HG02763 (cell line): ENCODE results near the gene BOLL.
"Not testable (repeated sequence)": the region's sequence is repeated elsewhere in the genome, so short reads cannot be mapped to it uniquely, and the experiment has no call there.

ENCODE experiments used
- ATAC-seq: cut with Tn5 transposase; IDR thresholded peaks from one replicate; pipeline ENCODE4 v1.9.1; 2021; ENCODE audit warnings: mild to moderate bottlenecking, moderate library complexity; ENCODE audit not compliant: unreplicated experiment

BOLL gene

GRCh38 chr2:197798187-197798586, 13.1 kb upstream of the BOLL start:
- ATAC-seq: no peak

- ATAC-seq: no peak
Measured at GRCh38 chr2:197795277-197795676, 10.2 kb upstream of the BOLL start.

DNA sequence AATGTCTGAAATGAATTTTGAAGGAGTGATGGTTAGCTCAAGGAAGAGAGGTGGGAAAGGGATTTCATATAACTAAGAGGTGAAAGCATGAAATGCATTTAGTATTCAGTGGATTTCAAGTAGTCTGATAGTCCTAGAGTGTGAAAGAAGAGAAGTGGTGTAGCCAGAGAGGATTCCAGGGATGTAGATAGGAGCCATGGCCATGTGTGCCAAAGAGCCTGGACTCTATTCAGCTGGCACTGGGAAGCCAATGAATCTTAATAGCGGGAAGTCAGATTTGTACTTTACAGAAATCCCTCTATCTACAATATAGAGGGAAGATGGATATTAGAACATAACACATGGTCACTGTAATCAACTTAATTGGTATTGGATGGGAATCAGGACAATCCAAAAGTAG, 8.3 kb upstream of the BOLL start:
- ATAC-seq: no peak

- ATAC-seq: no peak
Measured at GRCh38 chr2:197786010-197786877, 1.1 kb upstream of the BOLL start.

GRCh38 chr2:197782126-197782525, 3.0 kb downstream of the BOLL start:
- no peak for ATAC-seq

GRCh38 chr2:197779261-197779660, 5.9 kb downstream of the BOLL start:
- no peak for ATAC-seq

DNA sequence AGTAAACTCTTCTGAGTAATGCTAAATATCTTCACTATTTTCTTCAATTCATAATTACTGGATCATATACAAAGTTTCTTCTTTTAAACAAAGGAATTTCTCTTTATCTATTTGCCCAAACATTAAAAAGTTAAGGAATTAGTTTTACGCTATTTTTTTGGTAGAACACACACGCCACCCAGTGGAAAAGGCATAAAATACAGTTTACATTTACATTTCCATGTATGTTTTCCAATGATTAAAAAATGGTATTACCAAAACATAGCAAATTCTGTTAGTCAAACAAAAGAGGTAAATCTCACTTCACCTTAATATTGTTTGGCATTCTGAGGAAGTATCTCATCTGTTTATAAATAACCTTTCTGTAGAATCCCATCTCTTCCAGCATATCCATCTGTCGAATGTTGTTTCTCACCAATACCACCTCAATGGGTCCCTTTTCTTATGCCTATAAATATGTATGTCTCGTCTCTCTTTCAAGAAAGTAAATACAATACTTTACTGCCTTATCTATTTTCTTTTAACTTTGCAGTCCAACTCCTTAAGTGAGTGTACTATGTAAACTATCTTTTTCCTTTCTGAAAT, 7.2 kb downstream of the BOLL start:
- ATAC-seq: no peak

- ATAC-seq: no peak
Measured at GRCh38 chr2:197760293-197760657, 24.8 kb downstream of the BOLL start.

DNA sequence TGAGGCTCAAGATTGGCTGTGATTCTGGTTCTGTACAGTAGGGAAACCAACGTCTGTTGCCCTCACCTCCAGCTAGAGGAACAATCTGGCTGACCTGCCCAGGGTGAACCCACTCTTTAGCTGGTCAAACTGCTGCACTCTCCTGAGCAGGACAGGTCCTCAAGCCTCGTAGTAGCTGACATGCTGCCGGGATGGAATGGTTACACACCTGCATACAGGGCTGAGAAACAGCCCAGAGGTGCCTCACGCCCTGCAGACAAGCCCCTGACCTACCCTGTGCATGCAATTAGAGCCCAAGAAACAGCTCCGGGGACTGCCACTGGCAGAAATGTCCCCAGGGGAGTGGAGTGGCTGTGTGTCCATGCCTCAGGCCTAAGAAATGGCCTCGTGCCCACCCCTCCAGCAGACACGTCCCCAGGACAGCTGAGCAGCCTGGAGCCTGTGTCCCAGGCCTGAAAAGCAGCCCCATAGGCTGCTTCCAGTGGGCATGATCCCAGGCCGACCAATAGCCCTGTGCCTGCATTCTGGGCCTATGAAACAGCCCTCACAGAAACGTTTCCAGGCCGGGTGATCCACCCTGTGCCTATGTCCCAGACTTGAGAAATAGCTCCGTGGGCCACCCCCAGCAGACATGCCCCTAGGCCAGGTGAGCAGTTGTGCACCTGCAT, 25.4 kb downstream of the BOLL start:
- no peak for ATAC-seq

DNA sequence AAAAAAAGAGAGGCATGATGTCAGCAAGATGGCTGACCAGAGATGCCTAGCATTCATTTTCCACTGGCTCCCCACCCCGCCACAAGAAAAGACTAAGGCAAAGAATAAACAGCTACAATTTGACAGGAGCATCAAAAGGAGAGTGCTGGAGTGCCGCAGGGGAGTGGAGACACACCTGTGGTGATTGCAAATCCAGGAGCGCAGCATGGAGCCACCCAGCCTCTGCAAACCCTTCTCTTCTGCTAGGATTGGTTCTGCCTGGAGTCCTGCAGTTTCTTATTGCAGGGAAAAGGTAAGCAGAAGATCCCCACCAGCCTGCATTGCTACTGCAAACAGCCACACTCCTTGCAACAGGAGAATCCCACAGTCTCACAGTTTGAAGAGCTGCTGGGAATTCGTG, 26.1 kb downstream of the BOLL start:
- no peak for ATAC-seq

GRCh38 chr2:197740200-197740599, 44.9 kb downstream of the BOLL start:
- ATAC-seq: no peak

DNA sequence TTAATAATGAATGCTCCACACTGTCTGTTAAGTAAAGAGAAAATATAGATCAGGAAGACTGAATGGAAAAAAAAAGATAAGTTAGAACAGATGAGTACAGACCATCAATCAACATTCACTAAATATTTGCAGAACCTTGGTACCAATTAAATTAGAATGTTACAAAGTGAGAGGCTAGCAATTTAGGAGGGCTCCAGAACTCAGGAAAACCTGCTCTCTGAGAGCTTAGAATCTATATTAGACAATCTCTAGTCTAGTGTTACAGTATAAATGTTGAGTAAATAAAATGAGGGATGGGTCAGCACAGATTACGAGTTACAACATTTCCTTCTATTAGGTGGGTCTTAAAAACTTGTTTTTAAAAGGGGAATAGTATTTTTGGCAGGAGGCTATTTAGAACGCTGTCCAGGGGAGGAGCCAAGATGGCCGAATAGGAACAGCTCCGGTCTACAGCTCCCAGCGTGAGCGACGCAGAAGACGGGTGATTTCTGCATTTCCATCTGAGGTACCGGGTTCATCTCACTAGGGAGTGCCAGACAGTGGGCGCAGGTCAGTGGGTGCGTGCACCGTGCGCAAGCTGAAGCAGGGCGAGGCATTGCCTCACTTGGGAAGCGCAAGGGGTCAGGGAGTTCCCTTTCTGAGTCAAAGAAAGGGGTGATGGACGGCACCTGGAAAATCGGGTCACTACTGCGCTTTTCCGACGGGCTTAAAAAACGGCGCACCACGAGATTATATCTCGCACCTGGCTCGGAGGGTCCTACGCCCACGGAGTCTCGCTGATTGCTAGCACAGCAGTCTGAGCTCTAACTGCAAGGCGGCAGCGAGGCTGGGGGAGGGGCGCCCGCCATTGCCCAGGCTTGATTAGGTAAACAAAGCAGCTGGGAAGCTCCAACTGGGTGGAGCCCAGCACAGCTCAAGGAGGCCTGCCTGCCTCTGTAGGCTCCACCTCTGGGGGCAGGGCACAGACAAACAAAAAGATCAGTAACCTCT, 56.3 kb downstream of the BOLL start:
- ATAC-seq: not testable (repeated sequence)

- ATAC-seq: no peak
Measured at GRCh38 chr2:197727011-197727410, 58.1 kb downstream of the BOLL start.

DNA sequence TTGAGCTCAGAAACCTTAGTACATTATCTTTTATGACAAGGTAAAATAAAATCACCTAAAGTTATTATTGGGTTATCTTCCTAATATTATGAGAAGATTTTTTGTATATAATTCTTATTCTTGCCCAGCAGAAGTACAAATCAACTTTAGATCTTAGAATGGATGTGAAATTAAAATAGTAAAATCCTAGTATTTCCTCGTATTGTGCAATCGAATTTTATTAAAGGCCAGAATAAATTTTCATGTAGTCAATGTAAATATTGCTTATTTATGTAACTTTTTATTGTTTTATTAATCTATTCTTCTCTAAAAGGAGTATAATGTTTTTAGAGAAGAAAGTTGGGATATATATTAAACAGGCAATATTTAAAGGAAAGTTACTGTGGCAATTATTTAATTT, 67.3 kb downstream of the BOLL start:
- no peak for ATAC-seq

- no peak for ATAC-seq
Measured at GRCh38 chr2:197713271-197713670, 71.8 kb downstream of the BOLL start.

- ATAC-seq: no peak
Measured at GRCh38 chr2:197711578-197711977, 73.5 kb downstream of the BOLL start.

GRCh38 chr2:197710424-197711042, 74.6 kb downstream of the BOLL start:
- ATAC-seq: peak; percentile 80

- ATAC-seq: not testable (repeated sequence)
Measured at GRCh38 chr2:197709140-197709539, 76.0 kb downstream of the BOLL start.

DNA sequence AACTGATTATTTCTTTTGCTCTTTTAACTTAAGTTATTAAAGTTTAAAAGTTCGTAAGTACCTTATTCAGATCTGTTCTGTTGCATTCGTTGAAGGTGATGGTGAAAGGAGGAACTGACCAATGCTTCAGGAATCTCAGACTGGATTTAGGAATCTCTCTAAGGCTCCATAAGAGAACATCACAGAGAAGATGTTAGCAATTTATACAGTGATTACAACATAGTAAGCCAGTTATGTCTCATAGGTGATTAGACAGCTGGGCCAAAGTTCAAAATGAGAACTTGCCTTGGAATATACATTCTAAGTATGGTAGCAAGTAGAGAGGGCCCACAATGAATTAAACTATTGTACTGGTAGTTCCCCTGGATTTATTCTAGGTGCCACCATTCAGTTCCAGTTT, 76.8 kb downstream of the BOLL start:
- ATAC-seq: no peak
